Hepatocyte (in vitro differentiated cells): ENCODE measurements around the gene GABRB2. TPM values are rescaled to one million over a fixed set of nuclear protein-coding genes. Genes with fewer than 3 reads are reported as not detected.
A peak's percentile ranks its signal among the peaks of the same experiment; 100 is the strongest.

Experiments
- DNase-seq: peaks from one replicate; pipeline ENCODE4 v3.0.0-alpha.2; 2016; ENCODE audit warnings: low spot score
- H2AFZ ChIP-seq: fragments of 200-600 bp; sonication (generic); 2 replicates; pipeline ENCODE4 v1.6.0; 2016; ENCODE audit warnings: antibody characterized with exemption, mild to moderate bottlenecking
- H3K27ac ChIP-seq: fragments of 200-600 bp; sonication (generic); 2 replicates; pipeline ENCODE4 v1.5.1; 2016; ENCODE audit warnings: mild to moderate bottlenecking
- H3K27me3 ChIP-seq: fragments of 200-600 bp; sonication (generic); 2 replicates; pipeline ENCODE4 v1.6.1; 2016
- H3K36me3 ChIP-seq: fragments of 200-600 bp; sonication (generic); replicated peaks from 2 replicates; pipeline ENCODE4 v1.5.1; 2016; ENCODE audit warnings: low read depth; ENCODE audit not compliant: insufficient read depth
- H3K4me1 ChIP-seq: fragments of 200-600 bp; sonication (generic); 2 replicates; pipeline ENCODE4 v1.5.1; 2016; ENCODE audit warnings: mild to moderate bottlenecking, moderate library complexity; ENCODE audit not compliant: insufficient read depth
- H3K4me2 ChIP-seq: fragments of 200-600 bp; sonication (generic); 2 replicates; pipeline ENCODE4 v1.6.0; 2016
- H3K4me3 ChIP-seq: fragments of 200-600 bp; sonication (generic); 2 replicates; pipeline ENCODE4 v1.5.1; 2016; ENCODE audit warnings: mild to moderate bottlenecking
- H3K79me2 ChIP-seq: fragments of 200-600 bp; sonication (generic); 2 replicates; pipeline ENCODE4 v1.6.0; 2017; ENCODE audit warnings: mild to moderate bottlenecking
- H3K9me2 ChIP-seq: fragments of 200-600 bp; sonication (generic); replicated peaks from 2 replicates; pipeline ENCODE4 v1.6.0; 2017; ENCODE audit warnings: mild to moderate bottlenecking; ENCODE audit not compliant: insufficient read depth
- H3K9me3 ChIP-seq: fragments of 200-600 bp; sonication (generic); 2 replicates; pipeline ENCODE4 v1.5.1; 2016; ENCODE audit warnings: low read depth, mild to moderate bottlenecking
- H4K20me1 ChIP-seq: fragments of 200-600 bp; sonication (generic); 2 replicates; pipeline ENCODE4 v1.6.0; 2016; ENCODE audit warnings: mild to moderate bottlenecking; ENCODE audit not compliant: insufficient read depth, poor library complexity, severe bottlenecking
- EZH2 ChIP-seq: fragments of 200-600 bp; sonication (generic); IDR thresholded peaks from 2 replicates; pipeline ENCODE4 v1.6.1; 2016; ENCODE audit warnings: antibody characterized with exemption, mild to moderate bottlenecking, borderline replicate concordance
- EZH2phosphoT487 ChIP-seq: fragments of 200-600 bp; sonication (generic); IDR thresholded peaks from one replicate; pipeline ENCODE4 v1.6.1; 2018; ENCODE audit warnings: antibody characterized with exemption, mild to moderate bottlenecking, low read depth, moderate library complexity; ENCODE audit not compliant: unreplicated experiment, severe bottlenecking
- whole genome bisulfite sequencing: methylation state at CpG from one replicate; pipeline ENCODE4 v1.1.6; 2016; ENCODE audit warnings: low lambda C conversion rate; ENCODE audit errors: missing lambda C conversion rate; 5-methylcytosine and 5-hydroxymethylcytosine counted together
- polyA plus RNA-seq: library from polyadenylated mRNA; unstranded; fragments of >200 nt; fragmentation: Nextera tagmentation; extraction: Ambion mirVana; gene quantifications from 2 replicates; pipeline ENCODE4 v1.2.1, GENCODE V29; 2016
- total RNA-seq: library from RNA; depleted of rRNA; stranded (reverse); fragments of >200 nt; gene quantifications from 2 replicates; pipeline ENCODE4 v1.2.3, GENCODE V29; 2014
- TF ChIP-seq, protein P1 (sequence below): fragments of 200-600 bp; sonication (generic); IDR thresholded peaks from 2 replicates; pipeline ENCODE4 v1.5.1; 2016; ENCODE audit warnings: antibody characterized with exemption, mild to moderate bottlenecking; ENCODE audit not compliant: poor library complexity

GABRB2 gene
- total and polyA plus RNA-seq, 2 experiments from 2014 or later, result 0.16 to 0.53 TPM

DNA sequence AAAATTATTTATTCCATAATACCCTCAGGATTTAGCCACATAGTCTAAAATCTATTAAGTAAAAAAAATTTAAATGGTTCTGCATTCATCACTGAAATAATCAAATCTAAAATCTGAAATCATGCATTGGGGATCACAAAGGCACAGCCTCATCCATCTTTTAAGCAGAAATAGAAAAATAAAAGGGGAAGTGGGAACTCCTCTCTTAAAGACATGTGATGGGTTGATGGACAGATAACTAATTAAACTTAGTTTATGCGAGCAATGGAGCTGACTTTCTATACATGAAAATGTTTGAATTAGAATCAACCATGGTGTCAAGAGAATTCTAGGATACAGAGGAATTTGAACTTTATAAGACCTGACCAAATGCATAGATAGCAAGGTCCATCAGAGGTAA, 170.5 kb downstream of the GABRB2 start:
- Histone ChIP-seq H3K27me3 (no peaks in the 10 kb centered on the region), H3K9me2 (no peaks in the 10 kb centered on the region), H2AFZ (no peak overlapping the region), H4K20me1 (no peaks in the 10 kb centered on the region), H3K4me2 (no peak overlapping the region), H3K9me3 (no peaks in the 10 kb centered on the region), H3K27ac (no peak overlapping the region), H3K4me1 (peaks cover 4% of the 10 kb centered on the region), H3K36me3 (no peaks in the 10 kb centered on the region), H3K4me3 (no peak overlapping the region), H3K79me2 (no peaks in the 10 kb centered on the region)
- 100% methylated on average over 1 of the region's 1 CpG for WGBS
- DNase-seq, result no peak
- TF ChIP-seq EZH2 (no peak), EZH2phosphoT487 (no peak)
- TF ChIP-seq, protein P1, sequence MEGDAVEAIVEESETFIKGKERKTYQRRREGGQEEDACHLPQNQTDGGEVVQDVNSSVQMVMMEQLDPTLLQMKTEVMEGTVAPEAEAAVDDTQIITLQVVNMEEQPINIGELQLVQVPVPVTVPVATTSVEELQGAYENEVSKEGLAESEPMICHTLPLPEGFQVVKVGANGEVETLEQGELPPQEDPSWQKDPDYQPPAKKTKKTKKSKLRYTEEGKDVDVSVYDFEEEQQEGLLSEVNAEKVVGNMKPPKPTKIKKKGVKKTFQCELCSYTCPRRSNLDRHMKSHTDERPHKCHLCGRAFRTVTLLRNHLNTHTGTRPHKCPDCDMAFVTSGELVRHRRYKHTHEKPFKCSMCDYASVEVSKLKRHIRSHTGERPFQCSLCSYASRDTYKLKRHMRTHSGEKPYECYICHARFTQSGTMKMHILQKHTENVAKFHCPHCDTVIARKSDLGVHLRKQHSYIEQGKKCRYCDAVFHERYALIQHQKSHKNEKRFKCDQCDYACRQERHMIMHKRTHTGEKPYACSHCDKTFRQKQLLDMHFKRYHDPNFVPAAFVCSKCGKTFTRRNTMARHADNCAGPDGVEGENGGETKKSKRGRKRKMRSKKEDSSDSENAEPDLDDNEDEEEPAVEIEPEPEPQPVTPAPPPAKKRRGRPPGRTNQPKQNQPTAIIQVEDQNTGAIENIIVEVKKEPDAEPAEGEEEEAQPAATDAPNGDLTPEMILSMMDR, result no peak

DNA sequence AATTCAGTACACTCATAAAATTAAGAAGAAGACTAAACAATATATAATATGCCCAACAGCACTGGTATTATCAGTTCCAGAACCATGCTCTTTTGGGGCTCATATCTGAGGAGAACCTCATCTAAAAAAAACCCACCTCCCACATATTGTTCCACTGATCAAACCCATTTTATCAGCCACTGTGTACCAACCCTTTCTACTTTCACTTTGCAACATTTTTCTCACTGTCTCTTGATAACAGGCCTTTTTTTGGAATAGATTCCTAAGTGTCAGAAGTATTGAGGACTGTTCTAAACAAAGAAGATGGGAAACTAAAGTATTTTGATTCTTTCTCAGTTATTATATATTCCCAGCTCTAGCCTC, 173.2 kb downstream of the GABRB2 start:
- no peaks in the 10 kb centered on the region for H3K9me2 ChIP-seq
- no peaks in the 10 kb centered on the region for H3K27me3 ChIP-seq
- DNase-seq, result no peak
- no peaks in the 10 kb centered on the region for H3K9me3 ChIP-seq
- H3K27ac ChIP-seq, result no peak overlapping the region
- no peaks in the 10 kb centered on the region for H3K79me2 ChIP-seq
- no peak overlapping the region for H2AFZ ChIP-seq
- H3K36me3 ChIP-seq, result no peaks in the 10 kb centered on the region
- no peak for TF ChIP-seq EZH2
- TF ChIP-seq, protein P1, result no peak
- no peak for TF ChIP-seq EZH2phosphoT487
- no peak overlapping the region for H3K4me2 ChIP-seq
- no peaks in the 10 kb centered on the region for H3K4me1 ChIP-seq
- H4K20me1 ChIP-seq, result no peaks in the 10 kb centered on the region
- H3K4me3 ChIP-seq, result no peak overlapping the region

DNA sequence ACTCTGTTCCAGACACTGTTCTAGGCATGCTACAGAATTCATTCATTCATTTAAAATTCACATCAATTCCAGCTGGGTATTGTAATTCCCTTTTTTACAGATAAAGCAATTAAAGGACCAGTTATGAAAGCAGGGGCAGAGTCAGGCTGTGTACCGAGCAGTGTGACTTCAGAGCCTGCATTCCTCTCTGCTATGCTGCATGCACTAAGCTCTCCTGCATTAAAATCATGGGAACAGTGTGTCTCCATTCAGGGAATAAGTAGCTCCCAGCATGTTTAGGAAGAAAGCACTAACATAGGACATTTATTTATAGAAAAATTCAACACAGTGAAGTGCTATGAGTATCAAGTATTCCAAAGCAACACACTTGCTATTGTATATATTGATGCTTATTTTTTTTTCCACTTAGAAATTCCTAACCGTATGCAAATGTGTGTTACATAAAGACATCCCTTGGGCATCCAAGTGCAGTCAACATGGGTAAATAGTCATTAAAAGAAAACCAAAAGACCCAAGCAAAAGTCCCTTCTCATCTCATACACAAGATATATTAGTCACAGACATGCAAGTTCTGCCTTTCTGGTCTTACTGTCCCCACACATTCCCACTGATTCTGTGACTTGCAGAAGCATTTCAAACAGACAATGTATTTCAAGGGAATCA, 173.7 kb downstream of the GABRB2 start:
- Histone ChIP-seq H3K4me2 (no peak overlapping the region), H3K27me3 (no peaks in the 10 kb centered on the region), H4K20me1 (no peaks in the 10 kb centered on the region), H3K36me3 (no peaks in the 10 kb centered on the region), H3K79me2 (no peaks in the 10 kb centered on the region), H3K9me3 (no peaks in the 10 kb centered on the region), H3K4me1 (no peaks in the 10 kb centered on the region), H3K27ac (no peak overlapping the region), H3K4me3 (no peak overlapping the region), H2AFZ (no peak overlapping the region), H3K9me2 (no peaks in the 10 kb centered on the region)
- 51% methylated on average over 2 of the region's 2 CpGs for WGBS
- TF ChIP-seq, protein P1, result no peak
- no peak for TF ChIP-seq EZH2
- TF ChIP-seq EZH2phosphoT487, result no peak
- DNase-seq, result peak; percentile 5

DNA sequence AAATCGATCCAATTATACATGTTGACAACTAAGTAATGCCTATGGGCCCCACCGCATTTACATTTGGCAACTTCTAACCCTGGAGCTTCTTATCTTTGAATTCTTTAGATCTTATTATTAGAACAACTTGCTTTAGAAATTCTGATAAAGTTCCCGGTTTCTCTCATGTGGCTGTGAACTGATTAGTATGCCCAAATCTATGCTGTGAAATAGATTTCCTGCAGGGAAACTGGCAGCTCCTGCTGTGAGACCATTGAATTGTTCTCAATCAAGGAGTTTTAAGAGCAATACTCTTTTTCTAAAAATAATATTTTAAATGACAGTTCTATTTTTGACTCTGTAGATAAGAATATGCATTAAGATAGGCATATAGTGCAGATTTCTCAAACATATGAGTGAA, 177.5 kb downstream of the GABRB2 start:
- Histone ChIP-seq H3K36me3 (no peaks in the 10 kb centered on the region), H3K27ac (no peak overlapping the region), H4K20me1 (no peaks in the 10 kb centered on the region), H3K79me2 (no peaks in the 10 kb centered on the region), H3K4me1 (no peaks in the 10 kb centered on the region), H3K9me2 (no peaks in the 10 kb centered on the region), H3K4me2 (no peak overlapping the region), H3K27me3 (no peaks in the 10 kb centered on the region), H3K9me3 (no peaks in the 10 kb centered on the region), H2AFZ (no peak overlapping the region), H3K4me3 (no peak overlapping the region)
- no peak for TF ChIP-seq EZH2phosphoT487
- TF ChIP-seq, protein P1, result no peak
- no peak for TF ChIP-seq EZH2
- WGBS, result 55% methylated on average over 3 of the region's 3 CpGs
- DNase-seq, result no peak
